Stimulated activated naive CD4-positive, alpha-beta T cell (primary cell): ENCODE results near the gene SUV39H1.
"Not testable (repeated sequence)": the region's sequence is repeated elsewhere in the genome, so short reads cannot be mapped to it uniquely, and the experiment has no call there.

ENCODE experiments used
- DNase-seq, 6 experiments: peaks; one replicate each; lab custom pipeline; 2025; lab: John Stamatoyannopoulos, UW

The SUV39H1 gene

GRCh38 chrX:48688531-48689150 is 7.9 kb upstream of the SUV39H1 start:
- DNase-seq, result no peak

GRCh38 chrX:48689208-48689920 is 7.2 kb upstream of the SUV39H1 start:
- no peak for DNase-seq

DNA sequence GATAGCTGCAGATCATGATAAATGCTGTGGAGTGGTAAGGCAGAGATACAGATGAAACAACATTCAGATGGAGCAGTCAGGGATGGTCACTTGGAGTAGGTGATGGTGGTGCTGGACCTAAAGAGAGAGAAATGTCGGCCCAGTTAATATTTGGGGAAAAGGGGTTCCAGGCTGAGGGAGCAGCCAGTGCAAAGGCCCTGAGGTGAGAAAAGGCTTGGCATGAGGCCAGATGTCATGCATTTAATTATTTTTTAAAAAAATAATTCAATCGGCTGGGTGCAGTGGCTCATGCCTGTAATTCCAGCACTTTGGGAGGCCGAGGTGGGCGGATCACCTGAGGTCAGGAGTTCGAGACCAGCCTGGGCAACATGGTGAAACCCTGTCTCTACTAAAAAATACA is 4.8 kb upstream of the SUV39H1 start:
- DNase-seq, result not testable (repeated sequence)

DNA sequence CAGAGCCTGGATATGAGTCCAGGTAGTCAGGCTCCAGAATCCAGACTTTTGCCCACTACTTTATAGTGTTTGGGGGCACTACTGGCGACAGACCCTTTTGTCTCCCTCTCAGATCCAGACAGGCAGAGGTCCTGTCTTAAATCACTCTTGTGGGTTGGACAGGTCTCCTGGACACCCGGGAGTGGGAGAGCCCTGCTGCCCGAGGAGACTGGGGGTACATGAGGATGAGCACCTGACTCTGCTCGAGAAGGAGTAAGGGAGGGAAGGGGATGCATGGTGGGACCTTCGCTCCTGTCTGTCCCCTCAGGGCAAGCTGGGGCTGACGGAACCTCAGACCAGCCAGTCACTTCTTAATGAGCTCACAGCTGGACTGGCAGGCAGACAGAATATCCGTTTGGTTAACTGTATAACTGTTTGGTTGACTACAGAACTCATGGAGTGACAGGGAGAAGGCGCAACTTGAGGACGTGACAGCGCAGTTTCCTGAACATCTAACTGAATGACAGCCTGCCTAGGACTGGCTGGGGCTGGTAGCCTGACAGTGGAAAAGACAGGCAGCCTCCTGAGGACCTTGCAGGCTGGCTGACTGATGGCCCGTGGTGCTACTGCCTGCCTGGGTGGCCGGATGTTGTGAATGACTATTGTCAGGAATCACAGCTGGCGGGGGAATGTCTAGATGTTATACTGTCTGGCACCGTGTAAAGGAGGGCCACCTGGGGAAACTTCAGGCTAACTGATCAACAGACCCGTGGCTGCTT is 1.6 kb upstream of the SUV39H1 start:
- no peak for DNase-seq

DNA sequence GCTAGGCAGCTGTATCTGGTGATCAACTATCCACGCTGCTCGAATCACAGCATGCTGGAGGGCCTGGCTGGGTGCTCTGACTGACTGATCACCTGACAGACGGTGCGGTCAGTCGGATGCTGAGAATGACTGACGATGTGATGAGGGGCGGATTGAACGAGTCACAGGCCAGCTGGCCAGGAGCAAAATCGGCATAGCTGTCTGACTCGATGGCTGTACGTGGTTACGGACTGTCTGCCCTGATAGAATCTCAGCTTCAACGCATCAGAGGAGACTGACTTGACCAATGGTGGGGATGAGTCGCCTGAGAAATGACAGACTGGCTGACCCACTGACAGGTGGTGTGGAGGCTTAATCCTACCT is 1.0 kb upstream of the SUV39H1 start:
- DNase-seq, result no peak

DNA sequence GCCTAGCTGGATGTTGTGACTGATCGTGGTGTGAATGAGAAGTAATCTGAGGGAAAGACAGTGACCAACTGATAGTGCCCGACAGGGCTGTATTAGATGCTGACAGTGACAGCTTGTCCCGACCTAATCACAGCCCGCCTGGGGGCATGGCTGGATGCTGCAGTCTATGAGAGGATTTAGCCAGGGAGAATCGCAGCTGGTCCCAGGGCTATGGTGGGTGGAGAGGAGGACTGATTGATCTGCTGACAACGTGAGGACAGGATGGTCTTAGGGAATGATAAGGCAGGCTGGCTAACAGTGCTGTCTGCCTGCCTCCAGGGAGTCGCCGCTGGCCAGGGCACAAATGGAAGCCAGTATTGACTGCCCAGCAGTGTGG is 621 bp upstream of the SUV39H1 start:
- DNase-seq, result no peak

- peak in 1 of 6 experiments; percentile 18 for DNase-seq
Observed at GRCh38 chrX:48696909-48697727, 584 bp downstream of the SUV39H1 start.

GRCh38 chrX:48698306-48698705 is 1.8 kb downstream of the SUV39H1 start:
- DNase-seq, result no peak

DNA sequence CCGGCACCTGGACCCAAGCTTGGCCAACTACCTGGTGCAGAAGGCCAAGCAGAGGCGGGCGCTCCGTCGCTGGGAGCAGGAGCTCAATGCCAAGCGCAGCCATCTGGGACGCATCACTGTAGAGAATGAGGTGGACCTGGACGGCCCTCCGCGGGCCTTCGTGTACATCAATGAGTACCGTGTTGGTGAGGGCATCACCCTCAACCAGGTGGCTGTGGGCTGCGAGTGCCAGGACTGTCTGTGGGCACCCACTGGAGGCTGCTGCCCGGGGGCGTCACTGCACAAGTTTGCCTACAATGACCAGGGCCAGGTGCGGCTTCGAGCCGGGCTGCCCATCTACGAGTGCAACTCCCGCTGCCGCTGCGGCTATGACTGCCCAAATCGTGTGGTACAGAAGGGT is 3.7 kb downstream of the SUV39H1 start:
- DNase-seq, result no peak

- no peak for DNase-seq
Observed at GRCh38 chrX:48700951-48701653, 4.6 kb downstream of the SUV39H1 start.

- no peak for DNase-seq
Observed at GRCh38 chrX:48702032-48702431, 5.5 kb downstream of the SUV39H1 start.

DNA sequence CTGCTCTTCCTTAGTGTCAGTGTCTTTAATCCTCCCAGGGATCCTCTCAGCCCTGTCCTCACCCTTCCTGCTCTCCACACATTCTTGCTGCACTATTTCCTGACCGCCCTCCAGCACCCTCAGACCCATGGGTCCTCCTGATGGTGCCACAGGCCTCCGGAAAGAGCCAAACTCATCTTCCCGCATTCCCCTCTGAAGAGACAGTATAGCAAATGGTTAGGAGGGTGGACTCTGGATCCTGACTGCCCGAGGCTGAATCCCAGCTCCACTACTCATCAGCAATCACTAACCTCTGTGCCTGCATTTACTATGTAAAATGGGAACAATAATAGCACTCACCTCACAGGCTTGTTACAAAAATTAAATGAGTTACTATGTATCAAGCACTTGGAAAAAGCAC is 6.2 kb downstream of the SUV39H1 start:
- no peak for DNase-seq

GRCh38 chrX:48703228-48703627 is 6.7 kb downstream of the SUV39H1 start:
- DNase-seq, result no peak

GRCh38 chrX:48703642-48704481 is 7.3 kb downstream of the SUV39H1 start:
- no peak for DNase-seq

DNA sequence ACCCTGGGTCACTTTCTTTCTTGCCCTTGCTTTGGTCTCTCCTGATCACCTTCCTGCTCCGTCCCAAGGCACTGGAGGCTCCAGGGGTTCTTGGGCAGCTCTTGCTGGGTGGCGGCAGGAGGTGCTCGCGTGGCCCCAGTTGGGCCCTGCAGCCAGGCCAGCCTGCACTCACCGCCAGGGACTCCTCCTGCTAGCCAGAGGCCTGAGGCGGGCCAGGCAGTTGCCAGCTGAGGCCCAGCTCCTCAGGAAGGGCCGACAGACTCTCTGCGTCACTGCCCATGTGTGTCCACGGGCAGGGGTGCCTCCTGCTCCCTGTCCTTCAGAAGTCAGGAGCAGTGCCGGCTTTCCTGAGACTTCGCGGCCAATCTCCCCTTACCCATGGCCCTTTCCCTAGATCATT is 9.3 kb downstream of the SUV39H1 start:
- no peak for DNase-seq

DNA sequence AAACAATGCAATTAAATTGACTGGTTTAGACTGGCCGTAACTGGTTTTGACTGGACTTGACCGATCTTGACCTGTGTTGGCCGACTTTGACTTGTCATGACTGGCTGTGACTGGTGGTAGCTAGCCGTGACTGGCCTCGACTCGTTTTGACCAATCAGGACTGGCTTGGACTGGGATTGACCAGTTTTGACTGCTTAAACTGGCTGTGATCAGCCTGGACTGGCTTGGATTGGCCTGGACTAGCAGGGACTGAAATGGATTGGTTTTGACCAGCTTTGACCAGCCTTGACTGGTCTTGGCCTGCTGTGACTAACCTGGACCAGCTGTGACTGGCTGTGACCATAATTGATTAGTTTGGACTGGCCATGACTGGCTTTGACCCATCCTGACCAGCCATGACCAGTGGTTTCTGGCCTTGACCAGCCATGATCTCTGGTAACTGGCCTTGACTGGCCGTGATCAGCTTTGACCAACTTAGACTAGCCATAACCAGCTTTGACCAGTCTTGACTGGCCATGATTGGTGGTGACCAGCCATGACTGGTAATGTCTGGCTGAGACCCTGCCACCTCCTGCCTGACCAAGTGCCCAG is 13.1 kb downstream of the SUV39H1 start:
- no peak for DNase-seq

- no peak for DNase-seq
Observed at GRCh38 chrX:48711162-48711928, 14.8 kb downstream of the SUV39H1 start.

DNA sequence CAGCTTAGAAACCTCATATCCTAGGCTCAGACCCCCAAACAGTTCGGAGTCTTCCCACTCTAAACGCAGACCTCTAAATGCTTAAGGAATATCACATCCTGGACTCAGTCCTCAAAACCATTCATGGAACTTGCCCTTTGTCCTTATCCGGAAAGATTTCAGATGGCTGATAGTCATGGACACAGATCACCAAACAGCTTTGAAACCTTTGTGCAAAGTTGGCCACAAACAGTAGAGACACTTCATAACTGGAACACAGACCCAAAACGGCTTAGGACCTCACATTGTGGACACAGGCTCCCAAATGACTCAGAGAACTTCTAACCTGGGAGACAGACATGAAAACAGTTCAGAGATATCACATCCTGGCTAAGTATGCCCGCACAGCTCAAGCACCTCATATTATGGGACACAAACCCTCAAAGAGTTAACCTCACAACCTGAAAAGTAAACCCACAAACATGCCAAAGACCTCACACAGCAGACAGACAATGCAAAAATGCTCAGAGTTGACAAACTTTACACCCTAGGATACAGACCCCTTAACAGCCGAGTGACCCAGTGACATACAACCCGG is 15.5 kb downstream of the SUV39H1 start:
- no peak for DNase-seq

- DNase-seq, result peak in 1 of 6 experiments; percentile 66
Observed at GRCh38 chrX:48713847-48714246, 17.3 kb downstream of the SUV39H1 start.
